ENCODE data around the gene SEC14L1. TPM values are rescaled to one million over a fixed set of nuclear protein-coding genes. Genes with fewer than 3 reads are reported as not detected.

SEC14L1 gene
- total RNA-seq = 10 to 100 TPM; 38.4 to 86.1 (median 40.1) TPM

DNA sequence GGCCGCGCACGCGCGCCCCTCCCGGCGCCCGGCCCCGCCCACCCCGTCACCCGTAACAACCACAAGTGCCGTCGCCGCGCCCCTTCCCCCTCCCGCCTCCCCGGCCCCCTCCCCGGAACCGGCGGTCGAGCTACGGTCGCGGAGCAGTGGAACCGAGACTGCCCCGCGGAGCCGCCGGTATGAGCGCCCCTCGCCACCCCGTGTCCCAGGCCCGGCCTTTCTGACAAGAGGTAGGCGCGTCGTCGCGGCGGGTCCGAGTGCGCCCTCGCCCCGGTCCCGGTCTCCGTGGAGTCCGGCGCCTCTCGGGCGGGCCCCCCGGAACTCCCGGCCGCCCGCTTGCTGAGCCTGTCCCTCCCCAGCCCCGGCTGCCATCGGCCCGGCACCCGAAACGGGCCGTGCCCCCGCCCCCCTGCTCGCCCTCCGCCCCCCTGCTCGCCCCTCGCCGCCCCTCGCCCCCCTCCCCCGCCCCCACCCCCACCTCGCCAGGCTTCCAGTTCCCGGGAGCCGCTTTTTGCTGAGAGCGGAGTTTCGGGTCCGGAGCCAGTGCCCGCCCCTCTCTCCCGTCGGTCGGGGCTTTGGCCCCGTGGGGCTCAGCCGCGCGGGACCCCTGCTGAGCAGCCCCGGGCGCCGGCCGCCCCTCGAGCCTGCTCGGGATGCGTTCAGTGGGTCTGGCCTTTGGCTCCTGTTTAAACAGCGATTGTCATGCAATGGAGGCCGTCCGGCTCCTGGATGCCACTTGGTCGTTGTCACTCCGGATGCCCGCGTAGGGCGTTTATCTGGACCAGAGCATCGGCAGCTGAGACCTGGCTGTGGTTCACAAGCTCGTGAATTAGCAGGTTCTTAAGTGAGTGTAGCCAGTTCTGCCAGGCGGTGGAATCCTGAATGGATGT lies at the start of gene SEC14L1:
Gene SEC14L1, plus strand, starts transcription at position 92 of the 890 bp plus-strand sequence. CDS start 2,628 bp downstream, outside the sequence.
- ATAC-seq = no peak
- no peaks in the 10 kb centered on the region for H3K9me3 ChIP-seq
- WGBS, 2 donors (ENCODE audit: low coverage in 1 of 2) = 0 to 2% methylated on average over 1 to 5 of the region's 99 CpGs
- TF ChIP-seq, protein P1, sequence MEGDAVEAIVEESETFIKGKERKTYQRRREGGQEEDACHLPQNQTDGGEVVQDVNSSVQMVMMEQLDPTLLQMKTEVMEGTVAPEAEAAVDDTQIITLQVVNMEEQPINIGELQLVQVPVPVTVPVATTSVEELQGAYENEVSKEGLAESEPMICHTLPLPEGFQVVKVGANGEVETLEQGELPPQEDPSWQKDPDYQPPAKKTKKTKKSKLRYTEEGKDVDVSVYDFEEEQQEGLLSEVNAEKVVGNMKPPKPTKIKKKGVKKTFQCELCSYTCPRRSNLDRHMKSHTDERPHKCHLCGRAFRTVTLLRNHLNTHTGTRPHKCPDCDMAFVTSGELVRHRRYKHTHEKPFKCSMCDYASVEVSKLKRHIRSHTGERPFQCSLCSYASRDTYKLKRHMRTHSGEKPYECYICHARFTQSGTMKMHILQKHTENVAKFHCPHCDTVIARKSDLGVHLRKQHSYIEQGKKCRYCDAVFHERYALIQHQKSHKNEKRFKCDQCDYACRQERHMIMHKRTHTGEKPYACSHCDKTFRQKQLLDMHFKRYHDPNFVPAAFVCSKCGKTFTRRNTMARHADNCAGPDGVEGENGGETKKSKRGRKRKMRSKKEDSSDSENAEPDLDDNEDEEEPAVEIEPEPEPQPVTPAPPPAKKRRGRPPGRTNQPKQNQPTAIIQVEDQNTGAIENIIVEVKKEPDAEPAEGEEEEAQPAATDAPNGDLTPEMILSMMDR (IDR thresholded peaks at IDR 0.05) = no peak
- TF ChIP-seq POLR2A (IDR thresholded peaks at IDR 0.05) (no peak), POLR2AphosphoS5 (IDR thresholded peaks at IDR 0.05) (no peak), EP300 (IDR thresholded peaks at IDR 0.05) (no peak)
- H3K27ac ChIP-seq = peak within 1 kb of the TSS; percentile 68 to 98 (median 97)
- H3K27me3 ChIP-seq = no peaks in the 10 kb centered on the region
- H3K4me1 ChIP-seq = peaks cover 4 to 54% (median 13%) of the 10 kb centered on the region in 3 donors
- H3K4me3 ChIP-seq = peak within 1 kb of the TSS; percentile 80 to 98
- peaks cover 0 to 24% of the 10 kb centered on the region in 2 donors for H3K36me3 ChIP-seq

DNA sequence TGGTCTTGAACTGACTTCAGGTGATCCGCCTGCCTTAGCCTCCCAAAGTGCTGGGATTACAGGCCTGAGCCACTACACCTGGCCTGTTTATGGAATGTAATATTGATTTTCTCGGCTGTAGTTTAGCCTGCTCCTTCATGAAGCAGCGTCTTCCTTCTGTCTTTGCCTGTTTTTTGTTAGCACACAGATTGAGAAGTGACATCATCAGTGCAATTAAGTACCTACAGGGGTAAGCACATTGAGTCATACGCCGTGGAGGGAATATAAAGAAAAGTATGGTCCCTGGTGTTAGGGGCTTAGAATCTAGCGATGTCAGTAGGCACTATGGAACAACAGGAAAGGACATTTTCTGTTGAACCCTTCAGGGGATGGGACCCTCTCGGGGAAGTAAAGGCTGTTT lies 48.7 kb upstream of the SEC14L1 start:
- 93% methylated on average over 5 of the region's 7 CpGs; no CpG with 5 or more reads in 1 of the 2 donors for WGBS, 2 donors (ENCODE audit: low coverage in 1 of 2)
- peaks cover 0 to 78% (median 24%) of the 10 kb centered on the region in 3 donors for H3K4me1 ChIP-seq
- H3K36me3 ChIP-seq = peaks cover 0 to 64% of the 10 kb centered on the region in 2 donors

DNA sequence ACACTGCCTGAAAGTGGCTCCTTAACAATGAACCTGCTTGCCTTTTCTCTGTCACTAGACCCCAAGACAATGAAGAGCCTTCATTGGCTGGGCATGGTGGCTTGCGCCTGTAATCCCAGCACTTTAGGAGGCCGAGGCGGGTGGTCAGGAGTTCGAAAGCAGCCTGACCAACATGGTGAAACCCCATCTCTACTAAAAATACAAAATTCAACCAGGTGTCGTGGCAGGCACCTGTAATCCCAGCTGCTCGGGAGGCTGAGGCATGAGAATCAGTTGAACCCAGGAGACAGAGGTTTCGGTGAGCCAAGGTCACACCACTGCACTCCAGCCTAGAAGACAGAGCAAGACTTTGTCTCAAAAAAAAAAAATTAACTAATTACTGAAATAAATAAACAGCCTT lies 45.3 kb upstream of the SEC14L1 start:
- peaks cover 0 to 56% of the 10 kb centered on the region in 2 donors for H3K36me3 ChIP-seq
- peak overlapping the region in 3 of 4 donors; percentile 9 to 82 (median 74) for H3K27ac ChIP-seq
- TF ChIP-seq POLR2AphosphoS5 (IDR thresholded peaks at IDR 0.05) = no peak
- TF ChIP-seq, protein P1 (IDR thresholded peaks at IDR 0.05) = no peak
- TF ChIP-seq EP300 (IDR thresholded peaks at IDR 0.05) = no peak
- no peak for TF ChIP-seq POLR2A (IDR thresholded peaks at IDR 0.05)
- H3K4me3 ChIP-seq = no peak overlapping the region
- WGBS, 2 donors (ENCODE audit: low coverage in 1 of 2) = 86 to 100% methylated on average over 1 to 3 of the region's 7 CpGs
- no peaks in the 10 kb centered on the region for H3K27me3 ChIP-seq
- peaks cover 7 to 79% (median 32%) of the 10 kb centered on the region in 3 donors for H3K4me1 ChIP-seq
- no peak for ATAC-seq
- no peaks in the 10 kb centered on the region for H3K9me3 ChIP-seq

More for the DNA sequence above, 48.7 kb upstream of the SEC14L1 start:
- TF ChIP-seq, protein P1 (IDR thresholded peaks at IDR 0.05) = no peak
- no peak for TF ChIP-seq POLR2A (IDR thresholded peaks at IDR 0.05)
- TF ChIP-seq EP300 (IDR thresholded peaks at IDR 0.05) = no peak
- no peak for TF ChIP-seq POLR2AphosphoS5 (IDR thresholded peaks at IDR 0.05)
- H3K9me3 ChIP-seq = no peaks in the 10 kb centered on the region
- no peaks in the 10 kb centered on the region for H3K27me3 ChIP-seq
- no peak overlapping the region for H3K27ac ChIP-seq
- no peak overlapping the region for H3K4me3 ChIP-seq
- ATAC-seq = no peak

DNA sequence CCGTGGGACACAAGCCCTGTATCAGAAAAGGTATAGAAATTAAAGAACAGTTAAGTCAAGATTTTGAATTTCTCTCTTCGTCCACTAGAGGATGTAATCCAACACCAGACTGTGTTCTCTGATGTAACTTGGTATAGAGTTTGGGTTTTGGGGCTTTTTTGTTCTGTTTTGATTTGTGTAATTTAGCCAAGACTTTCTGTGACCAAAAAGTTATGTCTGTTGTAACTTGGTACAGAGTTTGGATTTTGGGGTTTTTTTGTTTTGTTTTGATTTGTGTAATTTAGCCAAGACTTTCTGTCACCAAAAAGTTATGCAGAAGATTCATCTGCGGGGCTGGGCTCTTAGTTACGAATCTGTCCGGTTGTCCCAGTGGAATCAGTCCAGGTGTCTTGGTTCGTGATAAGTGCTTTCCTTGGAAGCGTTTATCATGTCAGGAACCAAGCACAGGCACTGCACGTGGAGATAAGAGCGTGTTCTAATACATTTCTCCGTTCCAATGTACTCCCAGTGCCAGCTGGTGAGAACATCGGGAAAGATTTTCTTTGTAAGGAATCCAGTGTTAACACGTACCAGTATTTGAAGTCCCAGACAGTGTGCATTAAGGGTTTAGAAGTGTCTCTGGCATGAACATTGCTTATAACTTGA lies 44.1 kb upstream of the SEC14L1 start:
- Histone ChIP-seq H3K4me1 (peaks cover 7 to 67% (median 32%) of the 10 kb centered on the region in 3 donors), H3K4me3 (no peak overlapping the region), H3K36me3 (peaks cover 0 to 43% of the 10 kb centered on the region in 2 donors), H3K9me3 (no peaks in the 10 kb centered on the region), H3K27me3 (no peaks in the 10 kb centered on the region), H3K27ac (peak overlapping the region; percentile 49 to 82 (median 78))
- TF ChIP-seq EP300 (IDR thresholded peaks at IDR 0.05) = no peak
- TF ChIP-seq POLR2AphosphoS5 (IDR thresholded peaks at IDR 0.05) = peak; percentile 23
- TF ChIP-seq, protein P1 (IDR thresholded peaks at IDR 0.05) = peak in 3 of 4 experiments; percentile 79 to 89 (median 86)
- no peak for TF ChIP-seq POLR2A (IDR thresholded peaks at IDR 0.05)
- peak; percentile 53 for ATAC-seq
- WGBS, 2 donors (ENCODE audit: low coverage in 1 of 2) = 12 to 16% methylated on average over 9 to 12 of the region's 12 CpGs
